Ovary (tissue), 9 donors: ENCODE results near the gene ATAD3C. TPM values are rescaled to one million over a fixed set of nuclear protein-coding genes. Genes with fewer than 3 reads are reported as not detected.
A peak's percentile ranks its signal among the peaks of the same experiment; 100 is the strongest.

Experiments used
- DNase-seq, 5 donors: peaks; one replicate each; pipeline ENCODE4 v3.0.0-alpha.2; 2019 to 2020
- H3K27ac ChIP-seq, 2 donors: fragments of 200-600 bp; one replicate each; pipeline versions ENCODE4 v1.5.1 to v1.8.0; 2019 to 2022
- H3K27me3 ChIP-seq: fragments of 200-600 bp; one replicate; pipeline ENCODE4 v1.8.0; 2022
- H3K36me3 ChIP-seq: fragments of 200-600 bp; sonication (generic); one replicate; pipeline ENCODE4 v1.5.1; 2019
- H3K4me1 ChIP-seq: one replicate; pipeline ENCODE4 v1.8.1; 2013; ENCODE audit warnings: mild to moderate bottlenecking, moderate library complexity; ENCODE audit not compliant: insufficient read depth
- H3K4me3 ChIP-seq: fragments of 200-600 bp; sonication (generic); one replicate; pipeline ENCODE4 v1.5.1; 2017
- H3K9me3 ChIP-seq, 2 donors: fragments of 200-600 bp in 1 of 2; sonication (generic) in 1 of 2; one replicate each; pipeline versions ENCODE4 v1.5.1 to v1.8.1; 2013 to 2019; ENCODE audit warnings: mild to moderate bottlenecking in 1 of 2, moderate library complexity in 1 of 2
- CTCF ChIP-seq, 3 donors: fragments of 450-650 bp in 2 of 3; fragments of 200-600 bp in 1 of 3; IDR thresholded peaks; one replicate each; pipeline versions ENCODE4 v1.5.1 to v1.8.0; 2016 to 2022; ENCODE audit warnings: antibody characterized with exemption in 3 of 3, mild to moderate bottlenecking in 1 of 3
- EP300 ChIP-seq: sonication (generic); formaldehyde crosslinking; IDR thresholded peaks from one replicate; pipeline ENCODE4 v1.6.1; 2017; ENCODE audit warnings: antibody characterized with exemption
- POLR2A ChIP-seq: fragments of 450-650 bp; IDR thresholded peaks from one replicate; pipeline ENCODE4 v1.6.1; 2017; ENCODE audit warnings: antibody characterized with exemption, mild to moderate bottlenecking, moderate library complexity
- WGBS, 3 donors: extraction: QIAGEN DNeasy Blood & Tissue Kit in 1 of 3; methylation state at CpG; one replicate each; pipeline versions ENCODE4 v1.1.5 to v1.1.7; 2013 to 2017; 5-methylcytosine and 5-hydroxymethylcytosine counted together
- intact Hi-C, 4 donors: fragments of 100-400 bp; cut with DNase I; formaldehyde crosslinking; loops; one replicate each; pipeline versions ENCODE4 v1.11.0 to v1.15.1; 2022 to 2023
- polyA plus RNA-seq, 2 donors: library from polyadenylated mRNA; stranded (reverse); fragments of 200-250 nt in 1 of 2; fragments of 350-450 nt in 1 of 2; fragmentation: Illumina TruSeq in 1 of 2; extraction: RNeasy Lipid Tissue Mini Kit (QIAGEN cat#74804) in 1 of 2; gene quantifications; one replicate each; pipeline ENCODE4 v1.2.3, GENCODE V29; 2013 to 2014
- total RNA-seq, 7 donors: library from RNA; depleted of rRNA in 2 of 7; stranded (reverse); fragments of >200 nt in 2 of 7; fragmentation: NEBNext Ultra II Directional in 3 of 7; extraction: Animal tissue kit (Norgen Biotek cat#: 25700) in 3 of 7; gene quantifications; one replicate each; pipeline versions ENCODE4 v1.1.0 to v1.2.4, GENCODE V29; 2016 to 2023
- donor health status: DM: no; HTN: no; CAD: no; lungs with moderate emphysema.
- donor health status: DM: no; HTN: no; CAD: no.
- donor health status: Bipolar disorder and iron deficiency.
- donor health status: DM: yes; HTN: yes; CAD: no.
- donor health status: DM: no; HTN: no; CAD: no.
- donor health status: DM: yes; HTN: yes; CAD: no.

The ATAD3C gene
- total and polyA plus RNA-seq, 9 donors: 0.53 to 5.3 (median 3.6) TPM

- 87 to 92% (median 89%) methylated on average over 31 to 45 of the region's 45 CpGs for WGBS, 3 donors
- no peaks in the 10 kb centered on the region for H3K27me3 ChIP-seq
- TF ChIP-seq EP300 (no peak), POLR2A (no peak), CTCF (IDR thresholded peaks at IDR 0.05) (no peak)
- no peak overlapping the region for H3K27ac ChIP-seq
- H3K4me1 ChIP-seq: peaks cover 28% of the 10 kb centered on the region
- intact Hi-C loops: no loop called here
- DNase-seq: peak in 1 of 5 donors; percentile 43
- H3K4me3 ChIP-seq: no peak overlapping the region
- no peaks in the 10 kb centered on the region for H3K36me3 ChIP-seq
- H3K9me3 ChIP-seq: no peaks in the 10 kb centered on the region
Observed at GRCh38 chr1:1438531-1439381, 10.7 kb upstream of the ATAD3C start.

- Histone ChIP-seq H3K9me3 (no peaks in the 10 kb centered on the region), H3K36me3 (no peaks in the 10 kb centered on the region), H3K27ac (no peak overlapping the region), H3K27me3 (no peaks in the 10 kb centered on the region), H3K4me3 (no peak overlapping the region), H3K4me1 (peaks cover 18% of the 10 kb centered on the region)
- intact Hi-C loops: no loop called here
- no peak for TF ChIP-seq EP300
- TF ChIP-seq CTCF (IDR thresholded peaks at IDR 0.05): no peak
- TF ChIP-seq POLR2A: no peak
- DNase-seq: no peak
- 86 to 91% (median 87%) methylated on average over 45 to 82 of the region's 82 CpGs for WGBS, 3 donors
Observed at GRCh38 chr1:1439546-1440261, 9.8 kb upstream of the ATAD3C start.

GRCh38 chr1:1440262-1441001 is 9.1 kb upstream of the ATAD3C start:
- Histone ChIP-seq H3K4me1 (peaks cover 13% of the 10 kb centered on the region), H3K27me3 (no peaks in the 10 kb centered on the region), H3K36me3 (no peaks in the 10 kb centered on the region), H3K9me3 (no peaks in the 10 kb centered on the region), H3K4me3 (no peak overlapping the region), H3K27ac (no peak overlapping the region)
- TF ChIP-seq EP300 (no peak), CTCF (IDR thresholded peaks at IDR 0.05) (no peak), POLR2A (no peak)
- peak in 2 of 5 donors; percentile 52 for DNase-seq
- intact Hi-C loops: no loop called here
- WGBS, 3 donors: 64 to 72% (median 64%) methylated on average over 26 of the region's 26 CpGs
